GM21786 (cell line): Measurements from ENCODE around the gene ZNF814.
A peak's percentile ranks its signal among the peaks of the same experiment; 100 is the strongest.
"Not testable (repeated sequence)": the region's sequence is repeated elsewhere in the genome, so short reads cannot be mapped to it uniquely, and the experiment has no call there.

Experiments
- ATAC-seq: cut with Tn5 transposase; IDR thresholded peaks from one replicate; pipeline ENCODE4 v1.9.1; 2021; ENCODE audit not compliant: unreplicated experiment

Gene ZNF814

DNA sequence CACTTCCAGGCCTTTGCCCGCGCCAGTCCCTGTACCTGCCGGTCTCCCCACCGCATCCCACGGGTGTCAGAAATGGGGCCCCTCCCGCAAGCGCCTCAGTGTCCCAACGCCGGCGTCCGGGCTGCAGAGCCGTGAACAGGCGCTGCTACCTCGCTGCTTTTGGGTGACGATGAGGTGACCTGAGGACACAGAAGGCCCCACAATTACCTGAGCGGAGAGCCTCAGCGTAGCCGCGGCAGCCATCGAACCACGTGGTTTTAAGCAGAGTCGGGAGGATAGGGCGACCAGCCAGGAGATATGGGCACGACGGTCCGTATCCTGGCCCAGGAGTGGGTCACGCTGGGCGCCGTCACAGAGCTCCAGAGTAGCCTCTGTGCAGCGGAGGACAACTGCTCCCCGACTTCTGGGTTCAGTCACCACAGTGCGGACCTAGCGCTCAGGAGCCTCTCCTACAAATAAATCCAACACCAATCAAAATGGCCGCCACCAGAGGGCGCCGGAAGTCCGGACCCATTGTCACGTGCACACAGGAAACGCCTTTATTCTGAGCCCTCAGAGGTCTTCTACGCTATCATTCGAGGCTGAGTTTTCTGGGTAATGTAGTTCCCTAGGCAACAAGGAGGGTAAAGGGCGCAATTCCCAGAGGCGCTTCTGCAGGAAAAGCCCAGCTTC lies at the start of gene ZNF814:
Gene ZNF814 (minus strand): TSS at position 478 of the 672 bp plus-strand sequence. CDS start 235 bp downstream, at position 243.
- peak; percentile 91 for ATAC-seq

DNA sequence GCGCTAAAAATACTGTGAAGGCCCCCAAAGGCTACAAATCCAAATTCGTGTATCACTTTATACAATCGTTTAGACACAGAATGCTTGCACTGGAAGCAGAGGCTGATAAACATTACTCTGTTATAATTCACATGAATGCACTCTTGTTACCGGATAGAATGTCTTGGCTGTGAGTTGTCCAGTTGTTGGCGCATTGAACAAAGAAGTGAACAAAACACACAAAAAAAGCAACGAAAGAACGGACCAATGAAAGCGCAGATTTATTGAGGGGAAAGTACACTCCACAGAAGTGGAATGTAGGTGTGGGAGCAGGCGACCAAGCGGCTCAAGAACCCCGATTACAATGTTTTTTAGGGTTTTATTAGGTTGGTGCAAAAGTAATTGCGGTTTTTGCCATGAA lies 46.9 kb upstream of the ZNF814 start:
- ATAC-seq, result no peak

DNA sequence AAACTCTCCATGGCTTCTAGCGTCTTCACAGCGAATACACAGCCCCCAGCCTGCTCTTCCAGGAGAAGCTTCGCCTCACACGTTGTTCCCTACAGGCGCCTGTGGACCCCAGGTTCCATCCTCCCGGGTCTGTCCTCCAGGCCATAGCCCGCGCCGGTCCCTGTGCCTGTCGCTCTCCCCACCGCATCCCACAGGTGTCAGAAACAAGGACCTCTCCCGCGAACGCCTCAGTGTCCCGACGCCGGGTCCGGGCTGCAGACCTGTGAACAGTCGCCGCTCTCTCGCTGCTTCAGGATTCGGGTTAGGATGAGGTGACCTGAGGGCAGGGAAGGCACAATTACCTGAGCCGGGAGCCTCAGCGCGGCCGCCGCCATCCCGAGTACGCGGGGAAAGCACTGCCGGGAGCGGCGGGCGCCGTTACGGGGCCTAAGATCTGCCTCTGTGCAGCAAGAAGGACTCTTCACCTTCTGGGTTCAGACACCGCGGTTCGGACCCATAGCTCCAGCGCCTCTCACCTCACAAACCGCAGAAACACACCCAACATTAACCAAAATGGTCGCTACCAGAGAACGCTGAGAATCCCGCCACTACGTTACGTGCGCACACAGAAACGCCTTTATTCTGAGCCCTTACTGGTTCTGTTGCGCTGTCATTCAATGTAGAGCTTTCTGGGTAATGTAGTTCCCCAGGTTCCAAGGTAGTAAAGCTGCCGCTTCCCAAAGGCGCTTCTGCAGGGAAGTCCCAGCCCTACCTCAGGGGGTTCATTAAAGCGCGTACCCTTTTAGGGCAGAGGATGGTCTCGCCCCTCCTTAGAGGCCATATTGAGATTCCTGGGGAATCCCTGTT lies 46.2 kb upstream of the ZNF814 start, which contains the start of gene ZNF418:
Gene ZNF418 (minus strand): TSS at position 583 of the 846 bp plus-strand sequence. CDS start 1,580 bp downstream, outside the sequence.
- peak; percentile 65 for ATAC-seq

DNA sequence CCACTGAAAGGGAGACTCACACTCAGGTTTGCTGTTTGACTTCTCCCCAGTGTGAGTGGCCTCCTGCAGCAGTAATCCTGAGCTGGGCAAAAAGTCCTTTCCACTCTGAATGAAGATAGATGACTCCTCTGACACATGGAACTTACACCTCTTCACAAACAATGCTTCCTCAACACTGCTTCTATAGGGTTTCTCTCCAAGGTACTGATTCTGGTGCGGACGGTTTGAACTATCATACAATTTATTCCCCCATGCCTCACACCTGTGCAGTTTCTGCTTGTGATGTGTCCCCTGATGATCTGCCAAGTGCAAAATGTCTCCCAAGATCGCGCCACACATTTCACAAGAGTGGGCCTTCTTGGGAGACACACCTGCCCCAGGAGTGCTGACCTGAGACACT lies 38.8 kb upstream of the ZNF814 start:
- no peak for ATAC-seq

DNA sequence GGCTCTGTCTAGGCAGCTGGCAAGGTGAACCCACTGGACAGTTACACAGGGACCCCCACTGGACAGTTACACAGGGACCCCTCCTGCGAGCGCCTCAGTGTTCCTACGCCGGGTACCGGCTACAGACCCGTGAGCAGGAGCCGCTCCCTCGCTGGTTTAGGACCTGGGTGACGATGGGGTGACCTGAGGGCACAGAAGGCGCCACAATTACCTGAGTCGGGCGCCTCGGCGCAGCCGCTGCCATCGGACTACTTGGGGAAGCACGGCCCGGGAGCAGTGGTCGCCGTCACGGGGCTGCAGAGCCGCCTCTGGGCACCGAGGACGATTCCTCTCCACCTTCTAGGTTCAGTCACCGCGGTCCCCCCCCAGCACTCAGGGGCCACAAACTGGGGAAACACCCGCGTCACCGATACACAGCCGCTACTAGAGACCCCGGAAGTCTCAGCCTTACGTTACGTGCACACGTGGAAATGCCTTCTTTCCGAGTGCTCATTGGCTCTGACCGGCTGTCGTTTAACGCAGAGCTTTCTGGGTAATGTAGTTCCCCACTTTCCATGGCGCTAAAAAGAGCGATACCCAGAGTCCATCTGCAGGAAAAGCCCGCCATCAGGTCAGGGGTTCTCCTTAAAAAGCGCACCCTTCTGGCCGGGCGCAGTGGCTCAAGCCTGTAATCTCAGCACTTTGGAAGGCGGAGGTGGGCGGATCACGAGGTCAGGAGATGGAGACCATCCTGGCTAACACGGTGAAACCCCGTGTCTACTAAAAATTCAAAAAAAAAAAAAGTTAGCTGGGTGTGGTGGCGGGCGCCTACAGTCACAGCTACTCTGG lies 27.5 kb upstream of the ZNF814 start, which contains the start of gene ZNF417:
Gene ZNF417 (minus strand): TSS at position 425 of the 828 bp plus-strand sequence. CDS start 181 bp downstream, at position 244.
- ATAC-seq, result peak; percentile 97

DNA sequence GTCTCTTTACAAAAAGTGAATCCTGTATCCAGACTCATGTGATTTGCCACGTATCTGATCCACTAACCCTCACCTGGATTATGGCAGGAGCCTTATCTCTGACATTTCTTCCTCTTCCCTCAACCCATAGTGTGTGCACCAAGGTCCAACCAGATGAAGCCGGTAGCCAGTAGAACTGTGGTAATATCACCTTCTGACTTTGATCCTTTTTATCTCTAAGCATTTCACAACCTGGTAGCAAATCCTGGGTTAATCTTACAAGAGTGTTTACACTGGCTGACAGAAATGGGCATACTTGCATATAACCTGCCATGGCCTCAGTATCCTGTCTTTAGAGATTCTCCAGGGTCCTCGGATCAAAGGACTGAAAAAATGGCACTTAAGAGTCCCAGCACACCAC lies 25.7 kb upstream of the ZNF814 start:
- no peak for ATAC-seq

GRCh38 chr19:57907394-57907793 lies 18.6 kb upstream of the ZNF814 start:
- ATAC-seq, result no peak

- ATAC-seq, result no peak
These were observed 16.4 kb upstream of the ZNF814 start for GRCh38 chr19:57905258-57905657.

- no peak for ATAC-seq
These were observed 14.9 kb upstream of the ZNF814 start for GRCh38 chr19:57903618-57904184.

GRCh38 chr19:57900311-57900710 lies 11.5 kb upstream of the ZNF814 start:
- ATAC-seq, result no peak

GRCh38 chr19:57890706-57891105 lies 1.9 kb upstream of the ZNF814 start:
- ATAC-seq, result not testable (repeated sequence)

- no peak for ATAC-seq
These were observed 704 bp downstream of the ZNF814 start for GRCh38 chr19:57888107-57888559.

DNA sequence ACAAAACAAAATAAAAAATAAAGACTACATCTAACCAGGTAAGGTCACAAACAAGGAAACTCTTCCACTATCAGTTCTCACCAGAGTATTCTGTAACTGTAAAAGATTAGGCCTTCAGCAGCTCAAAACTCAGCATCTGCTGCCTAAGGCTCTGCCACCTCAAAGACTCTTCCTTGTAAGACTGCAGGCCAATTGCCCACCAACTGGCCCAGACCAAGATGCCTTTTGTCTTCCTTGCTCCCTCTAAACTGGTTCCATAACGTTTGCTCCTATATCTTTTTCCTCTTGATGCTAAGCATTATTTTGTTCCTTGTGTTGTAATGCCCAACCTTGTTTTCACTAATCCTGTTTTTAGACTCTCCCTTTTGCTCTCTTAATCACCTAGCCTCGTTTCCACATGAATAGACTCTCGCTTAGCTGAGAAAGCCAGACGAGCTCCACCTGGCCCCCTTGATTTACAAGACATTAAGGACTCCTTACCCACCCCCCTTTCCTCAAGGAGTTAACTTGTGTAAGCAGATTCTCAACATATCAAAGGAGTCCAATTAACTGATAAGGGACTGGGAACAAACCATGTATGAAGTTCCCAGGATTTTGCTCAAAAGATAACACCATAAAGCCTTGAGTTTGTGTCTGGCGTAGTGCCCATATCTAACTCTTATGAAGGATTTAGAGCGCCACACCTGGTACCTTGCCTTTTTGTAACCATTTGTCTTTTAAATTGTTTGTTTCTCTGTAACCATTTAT lies 1.5 kb downstream of the ZNF814 start:
- no peak for ATAC-seq

DNA sequence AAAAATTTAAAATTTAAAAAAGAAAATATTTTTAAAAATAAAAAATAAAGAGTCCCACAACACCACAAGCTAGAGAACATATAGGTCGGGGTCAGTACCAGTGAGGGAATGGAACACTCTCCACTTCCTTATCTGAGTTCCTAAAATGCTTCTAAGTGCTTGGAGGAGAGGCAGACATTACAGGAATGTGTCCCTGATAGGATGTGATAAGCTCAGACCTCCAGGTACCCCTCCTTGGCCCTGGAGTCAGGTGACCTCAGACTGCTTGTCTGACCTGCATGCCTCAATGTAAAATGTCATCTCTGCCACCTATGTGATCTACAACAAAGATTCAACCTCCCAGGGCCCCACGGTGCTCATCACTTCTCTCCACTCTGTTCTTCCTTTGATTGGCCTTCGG lies 2.8 kb downstream of the ZNF814 start:
- ATAC-seq, result no peak

DNA sequence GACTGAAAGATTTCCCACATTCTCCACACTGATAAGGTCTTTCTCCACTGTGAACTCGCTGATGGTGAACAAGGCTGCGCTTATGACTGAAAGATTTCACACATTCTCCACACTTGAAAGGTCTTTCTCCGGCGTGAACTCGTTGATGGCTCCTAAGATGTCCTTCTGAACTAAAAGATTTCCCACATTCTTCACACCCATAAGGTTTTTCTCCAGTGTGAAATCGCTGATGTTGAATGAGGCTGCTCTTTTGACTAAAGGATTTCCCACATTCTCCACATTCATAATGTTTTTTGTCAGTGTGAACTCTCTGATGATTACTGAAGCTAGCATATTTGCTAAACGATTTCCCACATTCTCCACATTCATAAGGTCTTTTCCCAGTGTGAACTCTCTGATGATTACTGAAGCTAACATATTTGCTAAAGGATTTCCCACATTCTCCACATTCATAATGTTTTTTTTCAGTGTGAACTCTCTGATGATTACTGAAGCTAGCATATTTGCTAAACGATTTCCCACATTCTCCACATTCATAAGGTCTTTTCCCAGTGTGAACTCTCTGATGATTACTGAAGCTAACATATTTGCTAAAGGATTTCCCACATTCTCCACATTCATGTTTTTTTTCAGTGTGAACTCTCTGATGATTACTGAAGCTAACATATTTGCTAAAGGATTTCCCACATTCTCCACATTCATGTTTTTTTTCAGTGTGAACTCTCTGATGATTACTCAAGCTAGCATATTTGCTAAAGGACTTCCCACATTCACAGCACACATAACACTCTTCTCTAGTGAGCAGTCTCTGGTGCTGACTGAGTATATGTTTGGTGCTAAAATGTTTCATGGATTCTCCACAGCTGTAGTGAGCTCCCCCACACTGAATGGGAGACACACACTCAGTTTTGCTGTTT lies 14.7 kb downstream of the ZNF814 start:
- not testable (repeated sequence) for ATAC-seq

DNA sequence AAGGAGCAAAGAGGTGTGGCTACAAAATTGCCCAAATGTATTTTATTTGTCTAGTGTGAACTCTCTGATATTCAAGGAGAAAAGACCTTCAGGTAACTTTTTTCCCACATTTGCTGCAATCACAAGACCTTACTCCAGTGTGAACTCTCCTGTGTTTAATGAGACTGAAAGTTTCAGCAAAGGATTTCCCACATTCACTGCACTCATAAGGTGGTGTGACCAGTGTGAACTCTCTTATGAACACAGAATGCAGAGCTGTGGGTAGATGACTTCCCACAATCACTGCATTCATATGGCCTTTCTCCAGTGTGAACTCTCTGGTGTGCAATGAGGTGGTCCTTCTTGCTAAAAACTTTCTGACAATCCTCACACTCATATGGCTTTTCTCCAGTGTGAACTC lies 16.4 kb downstream of the ZNF814 start:
- no peak for ATAC-seq

DNA sequence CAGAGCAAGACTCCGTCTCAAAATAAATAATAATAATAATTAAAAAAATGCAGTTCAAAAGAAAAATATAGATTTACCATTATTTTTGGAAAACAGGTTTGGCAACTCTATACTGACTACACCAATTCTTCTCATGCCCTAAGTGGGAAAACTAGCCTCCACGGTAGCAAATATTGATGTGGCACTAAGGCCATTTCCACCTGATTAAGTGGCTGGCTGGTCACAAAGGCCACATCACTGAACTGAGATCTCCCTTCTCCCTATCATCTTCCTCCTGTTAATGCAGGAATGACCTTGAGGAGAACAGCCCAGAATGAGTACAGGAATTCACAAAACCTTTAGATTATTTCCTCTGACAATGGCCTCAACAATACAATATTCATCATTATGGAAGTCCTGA lies 18.6 kb downstream of the ZNF814 start:
- no peak for ATAC-seq

DNA sequence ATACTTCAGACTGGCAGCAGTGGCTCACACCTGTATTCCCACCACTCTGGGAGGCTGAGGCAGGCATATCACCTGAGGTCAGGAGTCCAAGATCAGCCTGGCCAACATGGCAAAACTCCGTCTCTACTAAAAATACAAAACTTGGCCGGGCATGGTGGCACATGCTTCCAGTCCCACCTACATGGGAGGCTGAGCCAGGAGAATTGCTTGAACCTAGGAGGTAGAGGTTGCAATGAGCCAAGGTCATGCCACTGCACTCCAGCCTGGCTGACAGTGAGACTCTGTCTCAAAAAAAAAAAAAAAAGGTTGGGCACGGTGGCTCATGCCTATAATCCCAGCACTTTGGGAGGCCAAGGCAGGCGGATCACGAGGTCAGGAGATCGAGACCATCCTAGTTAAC lies 19.2 kb downstream of the ZNF814 start:
- not testable (repeated sequence) for ATAC-seq
